Activated T-cell treated with anti-CD3 and anti-CD28 coated beads, Interleukin-2, amount 50 U/mL, for 72 hours (primary cell): ENCODE results near the gene PITPNB. TPM values are rescaled to one million over a fixed set of nuclear protein-coding genes. Genes with fewer than 3 reads are reported as not detected.

Source experiments
- ATAC-seq, 2 donors: fragments of 150-1000 bp; cut with Tn5 transposase; replicated peaks in 1 of 2; 2 replicates each; pipeline ENCODE4 v1.10.0; 2021; ENCODE audit warnings: moderate library complexity in 2 of 2, mild to moderate bottlenecking in 1 of 2
- DNase-seq, 2 donors: peaks; one replicate each; pipeline ENCODE4 v3.0.0; 2021 to 2022; ENCODE audit warnings: mixed read lengths in 1 of 2
- H3K27ac Mint-ChIP-seq: one replicate; pipeline ENCODE4 v1.8.0; 2022; ENCODE audit warnings: mild to moderate bottlenecking, moderate library complexity, mixed read lengths
- H3K27me3 Mint-ChIP-seq: one replicate; pipeline ENCODE4 v1.8.0; 2022; ENCODE audit warnings: low read depth, mixed read lengths
- H3K36me3 Mint-ChIP-seq, 2 donors: one replicate each; pipeline ENCODE4 v1.8.0; 2022; ENCODE audit warnings: mixed read lengths in 2 of 2, mild to moderate bottlenecking in 1 of 2; ENCODE audit not compliant: insufficient read depth in 2 of 2
- H3K4me1 Mint-ChIP-seq: one replicate; pipeline ENCODE4 v1.8.0; 2022; ENCODE audit warnings: low read depth, mixed read lengths
- H3K4me3 Mint-ChIP-seq, 2 donors: one replicate each; pipeline ENCODE4 v1.8.0; 2022; ENCODE audit warnings: mild to moderate bottlenecking in 2 of 2, mixed read lengths in 2 of 2, moderate library complexity in 2 of 2
- H3K9me3 Mint-ChIP-seq, 2 donors: one replicate each; pipeline ENCODE4 v1.8.0; 2022; ENCODE audit warnings: mixed read lengths in 2 of 2
- total RNA-seq, 2 donors: library from RNA; stranded (reverse); gene quantifications; one replicate each; pipeline ENCODE4 v1.2.3, GENCODE V29; 2022

Gene PITPNB
- total RNA-seq, 2 donors from 2014 or later, result 97.2 to 102 TPM

- Mint-ChIP-seq H3K9me3 (no peaks in the 10 kb centered on the region), H3K36me3 (no peaks in the 10 kb centered on the region), H3K27ac (no peak overlapping the region), H3K4me3 (no peak overlapping the region), H3K27me3 (no peaks in the 10 kb centered on the region), H3K4me1 (no peaks in the 10 kb centered on the region)
- DNase-seq (no peak), ATAC-seq (no peak)
These were observed 18.4 kb upstream of the PITPNB start for GRCh38 chr22:27937453-27937852.

DNA sequence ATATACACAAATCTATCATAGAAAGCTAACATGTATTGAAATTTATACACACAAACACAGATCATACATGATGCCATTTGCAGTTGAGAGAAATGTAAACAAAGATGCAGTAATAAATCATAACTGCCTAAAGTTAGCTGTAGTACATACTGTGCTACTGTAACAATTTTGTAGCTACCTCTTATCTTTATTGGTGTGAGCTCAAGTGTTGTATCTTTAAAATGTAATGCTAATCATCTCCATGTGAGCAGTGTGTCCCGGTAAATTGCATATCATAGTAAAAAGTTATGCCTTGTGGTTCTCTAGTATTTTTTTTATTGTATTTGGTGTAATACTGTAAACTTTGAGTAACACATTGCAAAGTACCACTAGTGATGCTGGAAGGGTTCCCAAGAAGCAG lies 16.8 kb upstream of the PITPNB start:
- no peaks in the 10 kb centered on the region for H3K4me1 Mint-ChIP-seq
- no peaks in the 10 kb centered on the region for H3K36me3 Mint-ChIP-seq
- no peaks in the 10 kb centered on the region for H3K27me3 Mint-ChIP-seq
- H3K9me3 Mint-ChIP-seq, result no peaks in the 10 kb centered on the region
- no peak for DNase-seq
- H3K27ac Mint-ChIP-seq, result no peak overlapping the region
- no peak overlapping the region for H3K4me3 Mint-ChIP-seq
- ATAC-seq, result no peak

GRCh38 chr22:27934069-27934468 lies 15.0 kb upstream of the PITPNB start:
- H3K27ac Mint-ChIP-seq, result no peak overlapping the region
- no peaks in the 10 kb centered on the region for H3K36me3 Mint-ChIP-seq
- no peak for ATAC-seq
- H3K27me3 Mint-ChIP-seq, result no peaks in the 10 kb centered on the region
- H3K4me1 Mint-ChIP-seq, result no peaks in the 10 kb centered on the region
- DNase-seq, result no peak
- H3K4me3 Mint-ChIP-seq, result no peak overlapping the region
- no peaks in the 10 kb centered on the region for H3K9me3 Mint-ChIP-seq

DNA sequence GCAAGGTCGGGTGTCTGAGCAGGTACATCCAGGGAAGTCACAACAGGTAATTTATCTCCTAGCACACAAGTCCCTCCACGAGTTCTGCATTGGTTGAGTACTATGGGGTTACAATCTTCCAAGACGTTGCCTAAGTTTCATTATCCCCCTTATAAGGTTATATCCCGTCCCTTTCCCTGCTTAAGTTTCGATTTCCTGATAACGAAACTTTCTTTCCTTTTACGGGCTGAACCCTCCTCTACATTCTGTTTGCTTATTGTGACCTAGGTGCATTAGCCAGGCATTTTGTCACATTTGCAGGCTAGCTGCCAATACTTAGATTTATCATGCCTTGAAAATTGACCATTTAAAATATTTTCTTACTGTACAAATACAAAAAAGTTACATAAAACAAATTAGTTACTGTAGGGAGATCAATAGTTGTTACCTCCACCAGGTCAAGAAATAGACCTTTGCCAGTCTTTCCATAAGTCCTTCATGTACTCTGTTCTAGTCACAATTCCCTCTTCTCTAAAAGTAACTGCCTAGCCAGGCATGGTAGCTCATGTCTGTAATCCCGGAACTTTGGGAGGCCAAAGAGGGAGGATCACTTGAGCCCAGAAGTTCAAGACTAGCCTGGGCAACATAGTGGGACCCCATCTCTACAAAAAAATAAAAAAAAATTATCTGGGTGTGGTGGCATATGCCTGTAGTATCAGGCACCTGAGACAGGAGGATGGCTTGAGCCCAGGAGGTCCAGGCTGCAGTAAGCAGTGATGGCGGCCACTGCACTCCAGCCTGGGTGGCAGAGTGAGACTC lies 14.3 kb upstream of the PITPNB start:
- H3K27ac Mint-ChIP-seq, result no peak overlapping the region
- no peaks in the 10 kb centered on the region for H3K4me1 Mint-ChIP-seq
- no peaks in the 10 kb centered on the region for H3K27me3 Mint-ChIP-seq
- H3K36me3 Mint-ChIP-seq, result no peaks in the 10 kb centered on the region
- no peak overlapping the region for H3K4me3 Mint-ChIP-seq
- ATAC-seq (no peak), DNase-seq (no peak)
- H3K9me3 Mint-ChIP-seq, result no peaks in the 10 kb centered on the region

DNA sequence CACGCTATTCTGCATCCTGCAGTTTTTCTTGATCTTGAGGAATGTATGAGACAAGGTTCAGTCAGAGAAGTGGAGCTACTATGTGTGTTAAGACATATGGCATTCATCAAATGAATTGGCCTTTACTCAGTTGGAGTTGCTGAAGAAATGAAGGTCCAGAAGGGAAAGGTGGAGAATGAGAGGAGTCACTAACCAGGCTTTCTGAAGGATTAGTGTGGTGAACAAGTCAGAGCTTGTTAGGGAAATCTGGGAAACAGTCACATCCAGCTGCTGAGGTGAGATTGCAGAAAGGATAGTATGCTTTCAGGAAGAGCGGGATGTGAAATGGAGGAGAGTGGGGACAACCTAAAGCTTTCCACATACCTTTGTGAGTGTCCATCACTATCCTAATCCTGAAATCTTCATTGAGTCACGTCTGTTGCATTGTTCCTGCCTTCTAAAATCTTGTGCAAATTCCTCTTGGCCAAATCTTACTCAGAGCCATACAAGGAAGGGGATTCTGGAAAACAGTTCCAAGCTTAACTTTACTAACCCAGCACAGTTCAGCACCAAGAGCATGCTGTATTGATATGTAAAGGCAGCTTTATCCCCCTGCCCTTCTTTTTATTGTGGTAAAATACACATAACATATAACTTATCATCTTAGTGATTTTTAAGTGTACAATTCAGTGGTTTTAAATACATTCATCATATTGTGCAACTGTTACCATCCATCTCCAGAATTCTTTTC lies 11.4 kb upstream of the PITPNB start:
- ATAC-seq (no peak), DNase-seq (no peak)
- no peak overlapping the region for H3K4me3 Mint-ChIP-seq
- H3K27me3 Mint-ChIP-seq, result no peaks in the 10 kb centered on the region
- H3K36me3 Mint-ChIP-seq, result peaks cover 1 to 3% of the 10 kb centered on the region in 2 donors
- H3K4me1 Mint-ChIP-seq, result peaks cover 10% of the 10 kb centered on the region
- H3K9me3 Mint-ChIP-seq, result peaks cover 0 to 3% of the 10 kb centered on the region in 2 donors
- no peak overlapping the region for H3K27ac Mint-ChIP-seq

- Mint-ChIP-seq H3K27ac (no peak overlapping the region), H3K9me3 (peaks cover 0 to 3% of the 10 kb centered on the region in 2 donors), H3K27me3 (no peaks in the 10 kb centered on the region), H3K4me3 (no peak overlapping the region), H3K36me3 (peaks cover 1 to 9% of the 10 kb centered on the region in 2 donors), H3K4me1 (peaks cover 25% of the 10 kb centered on the region)
- ATAC-seq (no peak), DNase-seq (no peak)
These were observed 8.6 kb upstream of the PITPNB start for GRCh38 chr22:27927608-27928007.

GRCh38 chr22:27925331-27925730 lies 6.3 kb upstream of the PITPNB start:
- H3K27me3 Mint-ChIP-seq, result no peaks in the 10 kb centered on the region
- no peak for ATAC-seq
- DNase-seq, result no peak
- H3K9me3 Mint-ChIP-seq, result peaks cover 0 to 3% of the 10 kb centered on the region in 2 donors
- peaks cover 39% of the 10 kb centered on the region for H3K4me1 Mint-ChIP-seq
- no peak overlapping the region for H3K27ac Mint-ChIP-seq
- H3K36me3 Mint-ChIP-seq, result peaks cover 1 to 9% of the 10 kb centered on the region in 2 donors
- no peak overlapping the region for H3K4me3 Mint-ChIP-seq

- ATAC-seq (peak; percentile 51 to 61), DNase-seq (peak in 1 of 2 donors; percentile 67)
- H3K36me3 Mint-ChIP-seq, result peaks cover 8 to 16% of the 10 kb centered on the region in 2 donors
- H3K4me1 Mint-ChIP-seq, result peaks cover 65% of the 10 kb centered on the region
- H3K27ac Mint-ChIP-seq, result peak overlapping the region; percentile 98
- H3K9me3 Mint-ChIP-seq, result no peaks in the 10 kb centered on the region
- peak overlapping the region; percentile 83 to 97 for H3K4me3 Mint-ChIP-seq
- H3K27me3 Mint-ChIP-seq, result no peaks in the 10 kb centered on the region
These were observed 1.1 kb upstream of the PITPNB start for GRCh38 chr22:27919942-27920755.

DNA sequence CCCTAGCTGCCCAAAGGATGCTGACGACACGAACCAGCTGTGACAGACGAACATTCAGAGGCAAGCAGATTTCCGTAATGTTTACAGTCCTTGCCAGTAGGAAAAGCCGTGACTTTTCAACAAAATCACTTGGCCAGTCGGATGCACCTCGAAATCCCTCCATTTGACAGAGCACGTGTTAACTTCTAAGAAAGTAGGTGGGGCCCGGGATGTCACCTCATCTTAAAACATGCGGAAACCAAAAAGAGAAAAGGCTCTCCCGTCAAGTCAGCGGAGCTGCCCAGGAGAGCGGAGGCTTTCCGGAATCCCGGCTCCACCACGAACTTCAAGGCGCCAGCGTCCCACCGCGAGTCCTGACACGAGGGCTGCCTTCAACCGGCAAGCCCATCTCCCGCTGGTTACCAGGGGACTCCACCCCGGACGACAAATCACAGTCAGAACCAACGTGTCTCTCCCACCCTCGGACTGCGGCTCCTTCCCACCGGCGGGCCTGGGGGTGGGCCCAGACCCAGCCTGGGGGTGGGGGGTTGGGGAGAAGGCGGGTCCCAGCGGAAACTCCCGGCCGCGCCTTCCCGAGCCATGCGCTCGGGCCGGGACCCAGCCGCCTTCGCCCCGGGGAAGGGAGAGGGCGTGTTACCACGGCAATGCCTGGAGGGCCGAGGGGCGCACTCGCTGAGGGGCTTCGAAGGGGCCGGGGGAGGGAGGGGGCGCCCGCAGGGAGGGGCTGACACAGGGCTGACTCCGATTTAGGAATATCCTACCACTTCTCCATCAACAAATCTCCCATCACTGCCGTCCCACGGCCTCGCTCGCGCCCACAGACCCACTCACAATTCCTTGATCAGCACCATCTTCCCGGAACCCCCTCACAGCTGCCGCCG lies 475 bp downstream of the PITPNB start:
- Mint-ChIP-seq H3K27me3 (no peaks in the 10 kb centered on the region), H3K4me1 (peaks cover 74% of the 10 kb centered on the region), H3K9me3 (no peaks in the 10 kb centered on the region), H3K36me3 (peaks cover 8 to 15% of the 10 kb centered on the region in 2 donors), H3K27ac (peak overlapping the region; percentile 98), H3K4me3 (peak overlapping the region; percentile 83 to 97)
- ATAC-seq, result peak; percentile 42 to 59
- peak; percentile 70 to 74 for DNase-seq

DNA sequence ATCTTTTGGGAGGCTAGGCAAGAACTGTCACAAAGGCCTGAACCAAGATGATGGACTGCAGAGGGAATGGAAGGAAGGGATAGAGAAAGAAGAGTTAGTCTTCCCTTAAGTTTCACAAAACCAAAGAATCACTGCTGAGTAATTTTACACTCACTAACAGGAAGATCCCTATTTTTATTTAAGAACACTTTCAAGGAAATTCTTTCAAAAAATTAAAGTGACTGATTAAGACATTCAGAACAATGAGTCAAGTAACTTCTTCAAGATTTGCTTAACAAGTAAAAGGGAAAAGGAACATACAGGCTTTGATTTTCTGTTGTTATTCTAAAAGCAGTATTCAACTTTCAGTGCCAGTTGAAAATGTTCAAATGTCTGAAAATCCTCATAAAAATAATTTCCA lies 3.1 kb downstream of the PITPNB start:
- peaks cover 9 to 17% of the 10 kb centered on the region in 2 donors for H3K36me3 Mint-ChIP-seq

GRCh38 chr22:27913162-27913741 lies 5.8 kb downstream of the PITPNB start:
- peaks cover 9 to 32% of the 10 kb centered on the region in 2 donors for H3K36me3 Mint-ChIP-seq
- DNase-seq (no peak), ATAC-seq (no peak)
- H3K27ac Mint-ChIP-seq, result peak overlapping the region; percentile 83
- H3K4me3 Mint-ChIP-seq, result peak overlapping the region in 1 of 2 donors; percentile 12
- H3K9me3 Mint-ChIP-seq, result no peaks in the 10 kb centered on the region
- no peaks in the 10 kb centered on the region for H3K27me3 Mint-ChIP-seq
- peaks cover 81% of the 10 kb centered on the region for H3K4me1 Mint-ChIP-seq

More for the DNA sequence above, 3.1 kb downstream of the PITPNB start:
- no peaks in the 10 kb centered on the region for H3K27me3 Mint-ChIP-seq
- H3K27ac Mint-ChIP-seq, result peak overlapping the region; percentile 21
- H3K9me3 Mint-ChIP-seq, result no peaks in the 10 kb centered on the region
- DNase-seq (no peak), ATAC-seq (no peak)
- peaks cover 81% of the 10 kb centered on the region for H3K4me1 Mint-ChIP-seq
- peak overlapping the region; percentile 33 to 37 for H3K4me3 Mint-ChIP-seq

DNA sequence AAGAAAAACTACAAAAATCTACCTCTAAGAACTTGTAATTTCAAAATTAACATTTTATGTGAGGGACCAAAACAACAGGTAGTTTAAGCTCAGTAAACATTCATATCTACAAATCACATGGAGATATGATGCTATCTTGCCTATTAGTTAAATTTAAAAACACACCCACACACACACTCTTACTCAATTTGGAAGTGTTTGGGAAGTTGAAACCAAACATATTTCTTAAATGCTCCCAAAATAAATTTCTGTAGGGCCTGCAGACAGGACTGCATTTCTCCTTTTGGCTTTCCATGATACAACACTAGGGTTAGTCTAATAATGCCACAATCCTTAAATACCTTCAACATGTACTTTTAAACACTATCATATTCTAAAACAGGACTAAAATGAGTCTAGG lies 7.0 kb downstream of the PITPNB start:
- ATAC-seq (no peak), DNase-seq (no peak)
- H3K27ac Mint-ChIP-seq, result peak overlapping the region; percentile 75

More for the DNA sequence above, 7.0 kb downstream of the PITPNB start:
- Mint-ChIP-seq H3K4me1 (peaks cover 75% of the 10 kb centered on the region), H3K9me3 (no peaks in the 10 kb centered on the region), H3K36me3 (peaks cover 5 to 34% of the 10 kb centered on the region in 2 donors), H3K4me3 (no peak overlapping the region), H3K27me3 (no peaks in the 10 kb centered on the region)
